RWPE2 (cell line): ENCODE data around the gene PDIA5.
A peak's percentile ranks its signal among the peaks of the same experiment; 100 is the strongest.

Experiments
- ATAC-seq: fragments of 200-7000 bp; cut with Tn5 transposase; 3 replicates; pipeline ENCODE4 v1.9.1; 2021; ENCODE audit warnings: low read depth
- DNase-seq: peaks from one replicate; pipeline ENCODE4 v3.0.0-alpha.2; 2020; ENCODE audit warnings: low spot score
- H3K27ac ChIP-seq: fragments of 450-650 bp; 2 replicates; pipeline ENCODE4 v1.5.1; 2017; ENCODE audit warnings: mild to moderate bottlenecking; ENCODE audit not compliant: poor library complexity, severe bottlenecking
- H3K27me3 ChIP-seq: fragments of 250-450 bp; sonication (Bioruptor Pico); 2 replicates; pipeline ENCODE4 v1.5.1; 2021; ENCODE audit warnings: mild to moderate bottlenecking, moderate library complexity; ENCODE audit not compliant: insufficient read depth, poor library complexity, severe bottlenecking
- H3K36me3 ChIP-seq: fragments of 250-450 bp; sonication (Bioruptor Pico); 2 replicates; pipeline ENCODE4 v1.5.1; 2020; ENCODE audit warnings: low read depth, mild to moderate bottlenecking, moderate library complexity
- H3K4me1 ChIP-seq: fragments of 250-450 bp; sonication (Bioruptor Pico); 2 replicates; pipeline ENCODE4 v1.5.1; 2021; ENCODE audit warnings: mild to moderate bottlenecking, moderate library complexity; ENCODE audit not compliant: insufficient read depth, poor library complexity, severe bottlenecking
- H3K4me3 ChIP-seq: fragments of 250-450 bp; sonication (Bioruptor Pico); 2 replicates; pipeline ENCODE4 v1.5.1; 2021; ENCODE audit warnings: mild to moderate bottlenecking, moderate library complexity; ENCODE audit not compliant: severe bottlenecking
- H3K9me3 ChIP-seq: fragments of 250-450 bp; sonication (Bioruptor Pico); 2 replicates; pipeline ENCODE4 v1.5.1; 2021; ENCODE audit warnings: mild to moderate bottlenecking, moderate library complexity; ENCODE audit not compliant: severe bottlenecking
- TF ChIP-seq, protein P1 (sequence below): fragments of 450-650 bp; IDR thresholded peaks from one replicate; pipeline ENCODE4 v1.5.1; 2017; ENCODE audit warnings: mild to moderate bottlenecking, moderate library complexity; ENCODE audit not compliant: poor library complexity, severe bottlenecking

Gene PDIA5

DNA sequence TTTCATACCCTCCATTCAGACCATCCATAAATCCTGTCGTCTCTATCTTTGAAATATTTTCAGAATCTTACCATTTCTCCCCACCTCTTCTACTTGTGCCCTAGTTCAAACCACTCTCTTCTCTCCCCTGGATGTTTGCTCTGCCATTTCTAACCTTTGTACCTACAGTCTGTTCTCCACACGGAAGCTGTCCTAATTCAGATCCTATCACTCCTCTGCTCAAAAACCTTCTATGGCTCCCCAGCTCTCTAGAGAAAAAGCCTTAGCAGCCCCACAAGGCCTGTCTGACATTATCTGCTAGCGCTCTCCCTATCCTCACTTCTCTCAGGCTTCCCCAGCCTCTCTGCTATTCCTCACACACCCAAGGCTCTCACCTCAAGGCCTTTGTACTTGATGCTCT, 34.8 kb upstream of the PDIA5 start:
- Histone ChIP-seq H3K4me3 (no peak overlapping the region), H3K36me3 (no peaks in the 10 kb centered on the region), H3K4me1 (peaks cover 2% of the 10 kb centered on the region), H3K27ac (no peak overlapping the region), H3K27me3 (peaks cover 23% of the 10 kb centered on the region), H3K9me3 (no peaks in the 10 kb centered on the region)
- TF ChIP-seq, protein P1, sequence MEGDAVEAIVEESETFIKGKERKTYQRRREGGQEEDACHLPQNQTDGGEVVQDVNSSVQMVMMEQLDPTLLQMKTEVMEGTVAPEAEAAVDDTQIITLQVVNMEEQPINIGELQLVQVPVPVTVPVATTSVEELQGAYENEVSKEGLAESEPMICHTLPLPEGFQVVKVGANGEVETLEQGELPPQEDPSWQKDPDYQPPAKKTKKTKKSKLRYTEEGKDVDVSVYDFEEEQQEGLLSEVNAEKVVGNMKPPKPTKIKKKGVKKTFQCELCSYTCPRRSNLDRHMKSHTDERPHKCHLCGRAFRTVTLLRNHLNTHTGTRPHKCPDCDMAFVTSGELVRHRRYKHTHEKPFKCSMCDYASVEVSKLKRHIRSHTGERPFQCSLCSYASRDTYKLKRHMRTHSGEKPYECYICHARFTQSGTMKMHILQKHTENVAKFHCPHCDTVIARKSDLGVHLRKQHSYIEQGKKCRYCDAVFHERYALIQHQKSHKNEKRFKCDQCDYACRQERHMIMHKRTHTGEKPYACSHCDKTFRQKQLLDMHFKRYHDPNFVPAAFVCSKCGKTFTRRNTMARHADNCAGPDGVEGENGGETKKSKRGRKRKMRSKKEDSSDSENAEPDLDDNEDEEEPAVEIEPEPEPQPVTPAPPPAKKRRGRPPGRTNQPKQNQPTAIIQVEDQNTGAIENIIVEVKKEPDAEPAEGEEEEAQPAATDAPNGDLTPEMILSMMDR: no peak
- no peak for DNase-seq
- ATAC-seq: no peak

DNA sequence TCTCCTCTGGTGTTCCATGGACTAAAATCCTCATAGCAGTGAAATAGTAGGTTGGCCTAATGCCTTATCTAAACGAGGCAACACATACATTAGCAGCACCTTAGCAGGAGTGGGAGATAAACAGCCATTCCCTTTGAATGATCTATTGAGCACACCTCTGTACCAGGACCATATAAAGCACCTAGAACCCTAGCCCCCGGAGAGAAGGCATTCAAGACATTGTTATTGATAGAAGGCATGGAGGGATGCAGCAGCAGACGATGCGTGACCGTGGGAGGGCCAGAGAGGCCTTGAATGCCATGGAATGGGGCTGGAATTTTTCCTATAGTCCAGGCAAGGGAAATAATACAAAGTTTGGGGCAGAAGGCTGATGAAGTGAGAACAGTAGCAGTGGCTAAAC, 32.7 kb upstream of the PDIA5 start:
- H3K27me3 ChIP-seq: peaks cover 3% of the 10 kb centered on the region
- no peaks in the 10 kb centered on the region for H3K9me3 ChIP-seq
- TF ChIP-seq, protein P1: no peak
- H3K4me3 ChIP-seq: no peak overlapping the region
- ATAC-seq (no peak), DNase-seq (no peak)
- peaks cover 4% of the 10 kb centered on the region for H3K4me1 ChIP-seq
- H3K36me3 ChIP-seq: no peaks in the 10 kb centered on the region
- H3K27ac ChIP-seq: no peak overlapping the region

DNA sequence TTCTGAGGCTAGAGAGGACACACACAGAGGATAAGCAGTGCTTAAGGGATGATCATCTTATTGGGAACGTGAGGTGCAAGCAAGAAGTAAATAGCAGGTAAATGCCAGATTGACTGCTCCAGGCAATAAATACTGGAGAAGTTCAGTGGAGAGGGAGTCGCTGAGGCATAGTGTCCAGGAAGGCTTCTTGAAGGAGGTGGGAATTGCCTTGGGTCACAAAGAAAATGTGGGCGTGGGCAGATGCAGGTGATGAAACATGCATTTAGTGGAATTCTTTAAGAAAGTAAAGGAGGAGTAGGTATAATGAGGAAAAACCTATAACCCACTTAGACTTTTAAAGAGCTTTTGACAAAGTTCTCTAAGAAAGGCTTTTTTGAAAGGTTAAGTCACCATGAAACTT, 31.8 kb upstream of the PDIA5 start:
- H3K4me1 ChIP-seq: peaks cover 4% of the 10 kb centered on the region
- no peaks in the 10 kb centered on the region for H3K27me3 ChIP-seq
- no peaks in the 10 kb centered on the region for H3K36me3 ChIP-seq
- H3K27ac ChIP-seq: no peak overlapping the region
- TF ChIP-seq, protein P1: no peak
- H3K4me3 ChIP-seq: no peak overlapping the region
- ATAC-seq (no peak), DNase-seq (no peak)
- no peaks in the 10 kb centered on the region for H3K9me3 ChIP-seq

DNA sequence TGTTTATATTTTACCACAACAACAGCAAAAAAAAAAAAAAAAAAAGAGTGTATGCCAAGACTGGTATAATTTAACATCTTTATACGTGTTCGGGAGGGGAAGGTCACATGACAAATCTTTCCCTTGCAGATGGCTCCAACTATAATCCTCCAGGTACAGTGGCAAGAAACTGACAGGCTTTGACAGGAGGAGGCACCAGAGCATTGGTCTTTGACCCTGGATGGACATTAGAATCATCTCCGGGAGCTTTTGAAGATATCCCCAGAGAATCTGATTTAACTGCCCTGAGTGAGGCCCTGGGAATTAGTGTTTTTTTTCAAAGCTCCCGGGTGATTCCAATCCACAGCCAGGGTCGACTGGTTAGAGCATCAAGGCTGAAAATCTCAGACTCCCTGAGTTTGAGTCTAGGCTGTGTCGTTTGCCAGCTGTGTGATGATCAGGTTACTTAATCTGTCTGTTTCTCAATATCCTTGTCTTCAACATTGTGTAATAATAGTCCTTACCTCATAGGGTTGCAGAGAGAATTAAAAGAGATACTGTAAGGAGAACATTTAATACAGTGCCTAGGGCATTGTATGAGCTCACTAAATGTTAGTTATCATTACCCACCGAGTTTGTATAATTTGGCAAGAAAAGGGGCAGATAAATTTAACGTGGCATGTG, 30.3 kb upstream of the PDIA5 start:
- ATAC-seq (peak; percentile 87), DNase-seq (no peak)
- Histone ChIP-seq H3K4me3 (no peak overlapping the region), H3K9me3 (no peaks in the 10 kb centered on the region), H3K36me3 (no peaks in the 10 kb centered on the region), H3K27ac (peak overlapping the region; percentile 19), H3K27me3 (no peaks in the 10 kb centered on the region), H3K4me1 (peaks cover 4% of the 10 kb centered on the region)
- TF ChIP-seq, protein P1: no peak

DNA sequence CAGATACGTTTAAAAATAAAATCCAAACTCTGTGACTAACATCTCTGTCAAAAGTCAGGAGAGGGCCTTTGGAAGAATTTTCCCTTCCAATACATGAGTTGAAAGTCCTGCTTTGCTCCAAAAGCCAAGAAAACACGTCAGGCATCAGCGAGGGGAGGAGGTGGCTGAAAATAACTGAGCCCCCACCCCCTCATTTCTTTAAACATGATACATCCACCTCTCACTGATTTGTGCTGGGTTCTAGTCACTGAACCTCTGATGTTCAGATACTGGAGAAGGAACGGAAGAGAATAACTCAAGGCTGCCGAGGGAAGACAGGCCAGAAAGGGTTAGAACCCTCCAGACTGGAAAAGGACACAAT, 29.8 kb upstream of the PDIA5 start:
- Histone ChIP-seq H3K4me1 (peaks cover 4% of the 10 kb centered on the region), H3K4me3 (no peak overlapping the region), H3K27ac (peak overlapping the region; percentile 19), H3K27me3 (no peaks in the 10 kb centered on the region), H3K36me3 (no peaks in the 10 kb centered on the region), H3K9me3 (no peaks in the 10 kb centered on the region)
- ATAC-seq: no peak
- TF ChIP-seq, protein P1: no peak
- no peak for DNase-seq
